Thoracic aorta (tissue), 2 donors: ENCODE results near the gene VAV2. TPM values are rescaled to one million over a fixed set of nuclear protein-coding genes. Genes with fewer than 3 reads are reported as not detected.
"Not testable (repeated sequence)": the region's sequence is repeated elsewhere in the genome, so short reads cannot be mapped to it uniquely, and the experiment has no call there.

Experiments used
- ATAC-seq: fragments of 150-250 bp; one replicate; pipeline ENCODE4 v1.8.0; 2017; ENCODE audit warnings: low read depth; ENCODE audit not compliant: insufficient number of reproducible peaks, low FRiP score
- DNase-seq: peaks from one replicate; pipeline ENCODE4 v3.0.0-alpha.2; 2020; ENCODE audit warnings: low spot score
- H3K27ac ChIP-seq, 2 donors: fragments of 200-600 bp; sonication (generic); 1 replicate in 1 of 2; 2 replicates in 1 of 2; pipeline ENCODE4 v1.5.1; 2016; ENCODE audit warnings: mild to moderate bottlenecking in 2 of 2, moderate library complexity in 2 of 2
- H3K27me3 ChIP-seq: fragments of 200-600 bp; sonication (generic); replicated peaks from 2 replicates; pipeline ENCODE4 v1.6.0; 2016; ENCODE audit warnings: mild to moderate bottlenecking; ENCODE audit not compliant: insufficient read depth
- H3K36me3 ChIP-seq: fragments of 200-600 bp; sonication (generic); one replicate; pipeline ENCODE4 v1.5.1; 2016
- H3K4me1 ChIP-seq, 2 donors: fragments of 200-600 bp; sonication (generic); 1 replicate in 1 of 2; 2 replicates in 1 of 2; pipeline versions ENCODE4 v1.5.1 to v1.6.0; 2016; ENCODE audit warnings: low read depth in 2 of 2, mild to moderate bottlenecking in 1 of 2; ENCODE audit not compliant: control insufficient read depth in 1 of 2
- H3K4me3 ChIP-seq: fragments of 200-600 bp; sonication (generic); 2 replicates; pipeline ENCODE4 v1.5.1; 2016; ENCODE audit warnings: mild to moderate bottlenecking
- H3K9me3 ChIP-seq: fragments of 200-600 bp; sonication (generic); 2 replicates; pipeline ENCODE4 v1.5.1; 2016
- total RNA-seq, 2 donors: library from RNA; depleted of rRNA; stranded (reverse); fragments of >200 nt; gene quantifications; one replicate each; pipeline versions ENCODE4 v1.1.0 to v1.2.3, GENCODE V29; 2016
- TF ChIP-seq, protein P1 (sequence below): fragments of 200-600 bp; sonication (generic); IDR thresholded peaks from one replicate; pipeline ENCODE4 v1.5.1; 2019; ENCODE audit warnings: antibody characterized with exemption

VAV2 gene
- total RNA-seq, 2 donors from 2014 or later, result 10.1 to 11.5 TPM

DNA sequence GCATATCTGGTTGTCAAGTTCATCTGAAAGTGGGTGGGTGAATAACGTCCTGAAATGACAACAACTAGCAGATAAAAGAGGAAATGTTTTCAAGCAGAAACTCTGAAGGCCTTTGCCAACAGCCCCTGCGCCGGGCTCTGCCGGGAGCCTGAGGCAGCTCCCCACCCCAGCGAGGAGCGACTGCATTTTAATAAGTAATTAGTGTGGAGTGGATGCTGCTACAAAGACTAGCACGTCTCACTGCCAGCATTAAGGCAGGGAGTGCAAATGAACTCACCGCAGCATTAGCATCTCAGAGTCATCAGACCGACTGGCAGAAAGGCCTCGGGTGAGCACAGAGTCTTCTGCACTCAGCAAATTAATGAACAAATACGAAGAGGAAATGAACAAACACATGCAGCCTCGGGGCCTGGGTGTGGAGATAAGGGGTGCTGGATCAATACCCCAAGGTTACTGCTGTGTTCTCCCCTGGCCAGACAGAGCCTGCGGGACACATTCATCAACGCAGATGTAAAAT lies 63.8 kb downstream of the VAV2 start:
- TF ChIP-seq, protein P1, sequence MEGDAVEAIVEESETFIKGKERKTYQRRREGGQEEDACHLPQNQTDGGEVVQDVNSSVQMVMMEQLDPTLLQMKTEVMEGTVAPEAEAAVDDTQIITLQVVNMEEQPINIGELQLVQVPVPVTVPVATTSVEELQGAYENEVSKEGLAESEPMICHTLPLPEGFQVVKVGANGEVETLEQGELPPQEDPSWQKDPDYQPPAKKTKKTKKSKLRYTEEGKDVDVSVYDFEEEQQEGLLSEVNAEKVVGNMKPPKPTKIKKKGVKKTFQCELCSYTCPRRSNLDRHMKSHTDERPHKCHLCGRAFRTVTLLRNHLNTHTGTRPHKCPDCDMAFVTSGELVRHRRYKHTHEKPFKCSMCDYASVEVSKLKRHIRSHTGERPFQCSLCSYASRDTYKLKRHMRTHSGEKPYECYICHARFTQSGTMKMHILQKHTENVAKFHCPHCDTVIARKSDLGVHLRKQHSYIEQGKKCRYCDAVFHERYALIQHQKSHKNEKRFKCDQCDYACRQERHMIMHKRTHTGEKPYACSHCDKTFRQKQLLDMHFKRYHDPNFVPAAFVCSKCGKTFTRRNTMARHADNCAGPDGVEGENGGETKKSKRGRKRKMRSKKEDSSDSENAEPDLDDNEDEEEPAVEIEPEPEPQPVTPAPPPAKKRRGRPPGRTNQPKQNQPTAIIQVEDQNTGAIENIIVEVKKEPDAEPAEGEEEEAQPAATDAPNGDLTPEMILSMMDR, result no peak
- no peak for ATAC-seq

DNA sequence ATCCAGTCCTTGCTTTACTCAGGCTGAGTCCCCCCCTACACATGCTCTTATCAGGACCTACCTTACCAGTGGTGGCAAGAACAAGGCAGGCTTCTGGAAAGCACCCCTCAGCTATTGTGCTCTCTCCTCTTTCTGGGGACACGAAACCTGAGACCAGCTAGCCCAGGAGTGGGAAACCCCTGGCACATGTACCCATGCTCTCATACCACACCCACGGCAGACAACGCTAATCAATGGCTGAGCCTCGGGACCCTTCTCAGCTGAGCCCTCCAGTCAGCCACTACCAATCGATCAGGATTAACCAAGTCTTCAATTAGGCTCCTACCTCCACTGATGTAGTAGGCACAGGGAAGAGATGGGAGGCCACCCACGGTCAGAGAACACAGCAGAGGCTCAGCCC lies 65.1 kb downstream of the VAV2 start:
- TF ChIP-seq, protein P1, result no peak
- no peaks in the 10 kb centered on the region for H3K36me3 ChIP-seq
- no peaks in the 10 kb centered on the region for H3K27me3 ChIP-seq
- no peak overlapping the region for H3K27ac ChIP-seq
- H3K9me3 ChIP-seq, result no peaks in the 10 kb centered on the region
- ATAC-seq (no peak), DNase-seq (no peak)
- H3K4me1 ChIP-seq, result no peaks in the 10 kb centered on the region
- H3K4me3 ChIP-seq, result no peak overlapping the region

More for the DNA sequence above, 63.8 kb downstream of the VAV2 start:
- H3K27me3 ChIP-seq, result no peaks in the 10 kb centered on the region
- H3K4me1 ChIP-seq, result peaks cover 0 to 3% of the 10 kb centered on the region in 2 donors
- no peak overlapping the region for H3K4me3 ChIP-seq
- no peaks in the 10 kb centered on the region for H3K36me3 ChIP-seq
- H3K27ac ChIP-seq, result no peak overlapping the region
- H3K9me3 ChIP-seq, result no peaks in the 10 kb centered on the region
- DNase-seq, result no peak

DNA sequence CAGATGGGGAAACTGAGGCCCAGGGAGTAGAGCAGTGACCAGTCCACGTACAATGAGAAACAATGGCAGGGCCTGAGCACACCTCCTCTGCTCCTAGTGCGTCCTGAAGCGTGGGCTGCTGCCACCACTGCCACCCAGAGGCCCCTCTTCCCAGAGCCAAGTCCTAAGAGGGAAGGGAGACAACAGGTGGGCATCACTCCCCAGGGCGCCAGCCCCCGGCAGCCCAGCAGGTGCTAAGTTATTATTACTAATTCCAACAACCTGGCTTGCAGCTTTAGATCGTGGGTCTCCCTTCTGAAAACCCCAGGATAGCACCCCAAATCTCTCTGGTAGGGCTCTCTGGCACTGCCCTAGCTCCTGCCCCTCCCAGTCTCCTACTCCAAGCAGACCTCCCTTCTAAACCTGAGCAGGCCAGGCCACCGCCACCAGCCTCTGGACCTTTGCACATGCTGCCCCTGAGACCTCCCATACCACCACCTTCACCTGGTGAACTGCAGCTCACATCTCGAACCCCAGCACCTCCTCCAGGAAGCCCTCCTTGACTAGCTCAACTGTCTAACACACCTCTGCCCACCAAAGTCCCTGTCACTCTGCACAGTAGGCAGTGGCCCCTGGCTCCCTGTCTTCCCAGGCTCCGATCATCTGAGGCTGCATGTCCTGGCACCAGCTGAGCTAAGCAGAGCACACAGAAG lies 65.8 kb downstream of the VAV2 start:
- DNase-seq (no peak), ATAC-seq (no peak)
- Histone ChIP-seq H3K27ac (no peak overlapping the region), H3K4me1 (no peaks in the 10 kb centered on the region), H3K4me3 (no peak overlapping the region), H3K27me3 (no peaks in the 10 kb centered on the region), H3K36me3 (no peaks in the 10 kb centered on the region), H3K9me3 (no peaks in the 10 kb centered on the region)
- TF ChIP-seq, protein P1, result no peak

DNA sequence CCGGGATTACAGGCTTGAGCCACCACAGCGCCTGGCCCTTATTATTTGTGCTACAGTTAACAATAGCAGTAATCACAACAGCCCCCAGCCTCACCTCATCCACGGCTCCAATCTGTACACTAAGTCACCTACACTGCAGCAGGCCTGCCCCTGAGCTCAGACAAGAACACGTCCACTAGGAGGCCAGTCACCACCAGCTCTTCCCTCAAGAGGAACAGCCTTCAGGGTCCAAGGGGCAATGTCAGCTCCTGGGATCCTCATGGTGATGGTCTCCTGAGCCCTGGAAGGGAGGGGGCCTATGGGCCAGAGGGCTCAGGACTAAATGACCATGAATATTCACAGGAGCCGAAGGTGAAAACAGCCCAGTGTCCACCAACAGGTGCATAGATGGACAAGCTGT lies 67.7 kb downstream of the VAV2 start:
- Histone ChIP-seq H3K4me3 (no peak overlapping the region), H3K27me3 (no peaks in the 10 kb centered on the region), H3K4me1 (peaks cover 0 to 3% of the 10 kb centered on the region in 2 donors), H3K27ac (no peak overlapping the region), H3K9me3 (no peaks in the 10 kb centered on the region), H3K36me3 (no peaks in the 10 kb centered on the region)
- no peak for ATAC-seq
- TF ChIP-seq, protein P1, result no peak
- DNase-seq, result no peak

DNA sequence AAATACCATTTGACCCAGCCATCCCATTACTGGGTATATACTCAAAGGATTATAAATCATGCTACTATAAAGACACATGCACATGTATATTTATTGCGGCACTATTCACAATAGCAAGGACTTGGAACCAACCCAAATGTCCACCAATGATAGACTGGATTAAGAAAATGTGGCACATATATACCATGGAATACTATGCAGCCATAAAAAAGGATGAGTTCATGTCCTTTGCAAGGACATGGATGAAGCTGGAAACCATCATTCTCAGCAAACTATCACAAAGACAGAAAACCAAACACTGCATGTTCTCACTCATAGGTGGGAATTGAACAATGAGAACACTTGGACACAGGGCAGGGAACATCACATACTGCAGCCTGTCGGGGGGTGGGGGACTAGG lies 68.5 kb downstream of the VAV2 start:
- H3K27ac ChIP-seq, H3K9me3 ChIP-seq, H3K27me3 ChIP-seq, ATAC-seq, H3K4me3 ChIP-seq, H3K36me3 ChIP-seq, DNase-seq: not testable (repeated sequence)
- H3K4me1 ChIP-seq, result peaks cover 0 to 12% of the 10 kb centered on the region in 2 donors
